ENCODE results near the gene UGT1A1.
"Not testable (repeated sequence)": the region's sequence is repeated elsewhere in the genome, so short reads cannot be mapped to it uniquely, and the experiment has no call there.

The UGT1A1 gene

GRCh38 chr2:233728723-233729301, 31.3 kb upstream of the UGT1A1 start, which contains the start of gene UGT1A3:
Gene UGT1A3 (plus strand): TSS chr2:233729042. CDS start chr2:233729127, 85 bp downstream.
- DNase-seq (ENCODE audit: low spot score), result no peak
- Histone ChIP-seq H3K27ac (no peak within 1 kb of the TSS), H3K4me3 (no peak within 1 kb of the TSS)
- no peak for TF ChIP-seq CTCF (IDR thresholded peaks at IDR 0.05)

DNA sequence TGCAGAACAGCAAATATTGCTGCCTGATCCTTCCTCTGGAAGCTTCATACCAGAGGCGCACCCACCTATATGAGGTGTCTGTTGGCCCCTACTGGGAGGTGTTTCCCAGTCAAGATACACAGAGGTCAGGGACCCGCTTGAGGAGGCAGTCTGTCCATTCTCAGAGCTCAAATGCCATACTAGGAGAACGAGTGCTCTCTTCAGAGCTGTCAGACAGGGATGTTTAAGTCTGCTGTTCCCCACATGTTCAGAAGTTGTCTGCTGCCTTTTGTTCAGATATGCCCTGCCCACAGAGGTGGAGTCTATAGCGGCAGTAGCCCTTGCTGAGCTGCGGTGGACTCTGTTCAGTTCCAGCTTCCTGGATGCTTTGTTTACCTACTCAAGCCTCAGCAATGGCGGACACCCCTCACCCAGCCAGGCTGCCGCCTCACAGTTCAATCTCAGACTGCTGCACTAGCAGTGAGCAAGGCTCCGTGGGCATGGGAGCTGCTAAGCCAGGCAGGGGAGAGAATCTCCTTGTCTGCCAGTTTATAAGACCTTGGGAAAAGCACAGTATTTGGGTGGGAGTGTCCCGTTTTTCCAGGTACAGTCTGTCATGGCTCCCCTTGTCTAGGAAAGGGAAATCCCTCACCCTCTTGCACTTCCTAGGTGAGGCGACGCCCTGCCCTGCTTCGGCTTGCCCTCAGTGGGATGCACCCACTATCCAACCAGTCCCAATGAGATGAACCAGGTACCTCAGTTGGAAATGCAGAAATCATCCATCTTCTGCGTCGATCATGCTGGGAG, 23.0 kb upstream of the UGT1A1 start:
- H3K27ac ChIP-seq; H3K4me3 ChIP-seq; DNase-seq (ENCODE audit: low spot score): not testable (repeated sequence)

GRCh38 chr2:233740870-233741269, 19.2 kb upstream of the UGT1A1 start:
- no peak overlapping the region for H3K4me3 ChIP-seq
- no peak for DNase-seq (ENCODE audit: low spot score)
- H3K27ac ChIP-seq, result no peak overlapping the region
- no peak for TF ChIP-seq CTCF (IDR thresholded peaks at IDR 0.05)

- Histone ChIP-seq H3K4me3 (no peak overlapping the region), H3K27ac (no peak overlapping the region)
- no peak for DNase-seq (ENCODE audit: low spot score)
- TF ChIP-seq CTCF (IDR thresholded peaks at IDR 0.05), result no peak
Observed at GRCh38 chr2:233743464-233744259, 16.4 kb upstream of the UGT1A1 start.

GRCh38 chr2:233745073-233745755, 14.9 kb upstream of the UGT1A1 start:
- H3K4me3 ChIP-seq, result no peak overlapping the region

GRCh38 chr2:233745838-233746237, 14.2 kb upstream of the UGT1A1 start:
- not testable (repeated sequence) for DNase-seq (ENCODE audit: low spot score); H3K27ac ChIP-seq

More at GRCh38 chr2:233745073-233745755, 14.9 kb upstream of the UGT1A1 start:
- no peak overlapping the region for H3K27ac ChIP-seq
- no peak for TF ChIP-seq CTCF (IDR thresholded peaks at IDR 0.05)
- DNase-seq (ENCODE audit: low spot score), result no peak

GRCh38 chr2:233746475-233747282, 13.4 kb upstream of the UGT1A1 start:
- no peak for TF ChIP-seq CTCF (IDR thresholded peaks at IDR 0.05)
- DNase-seq (ENCODE audit: low spot score), result no peak

More at GRCh38 chr2:233745838-233746237, 14.2 kb upstream of the UGT1A1 start:
- H3K4me3 ChIP-seq, result not testable (repeated sequence)

More at GRCh38 chr2:233746475-233747282, 13.4 kb upstream of the UGT1A1 start:
- no peak overlapping the region for H3K27ac ChIP-seq
- no peak overlapping the region for H3K4me3 ChIP-seq
